OCI-LY3 (cell line): ENCODE results near the gene ALX3.

Experiments
- EZH2phosphoT487 ChIP-seq: fragments of 200-600 bp; shearing (Covaris generic); IDR thresholded peaks from 2 replicates; pipeline ENCODE4 v1.6.1; 2018; ENCODE audit warnings: antibody characterized with exemption, mixed run types, low read depth
- TF ChIP-seq, protein P1 (sequence below): fragments of 200-600, 300-600 bp; sonication (generic); IDR thresholded peaks from 2 replicates; pipeline ENCODE4 v1.5.1; 2014; ENCODE audit warnings: antibody characterized with exemption, low read length, low read depth

GRCh38 chr1:110032327-110032726 lies 38.1 kb downstream of the ALX3 start:
- TF ChIP-seq, protein P1, sequence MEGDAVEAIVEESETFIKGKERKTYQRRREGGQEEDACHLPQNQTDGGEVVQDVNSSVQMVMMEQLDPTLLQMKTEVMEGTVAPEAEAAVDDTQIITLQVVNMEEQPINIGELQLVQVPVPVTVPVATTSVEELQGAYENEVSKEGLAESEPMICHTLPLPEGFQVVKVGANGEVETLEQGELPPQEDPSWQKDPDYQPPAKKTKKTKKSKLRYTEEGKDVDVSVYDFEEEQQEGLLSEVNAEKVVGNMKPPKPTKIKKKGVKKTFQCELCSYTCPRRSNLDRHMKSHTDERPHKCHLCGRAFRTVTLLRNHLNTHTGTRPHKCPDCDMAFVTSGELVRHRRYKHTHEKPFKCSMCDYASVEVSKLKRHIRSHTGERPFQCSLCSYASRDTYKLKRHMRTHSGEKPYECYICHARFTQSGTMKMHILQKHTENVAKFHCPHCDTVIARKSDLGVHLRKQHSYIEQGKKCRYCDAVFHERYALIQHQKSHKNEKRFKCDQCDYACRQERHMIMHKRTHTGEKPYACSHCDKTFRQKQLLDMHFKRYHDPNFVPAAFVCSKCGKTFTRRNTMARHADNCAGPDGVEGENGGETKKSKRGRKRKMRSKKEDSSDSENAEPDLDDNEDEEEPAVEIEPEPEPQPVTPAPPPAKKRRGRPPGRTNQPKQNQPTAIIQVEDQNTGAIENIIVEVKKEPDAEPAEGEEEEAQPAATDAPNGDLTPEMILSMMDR = no peak
- no peak for TF ChIP-seq EZH2phosphoT487
